ENCODE data around the gene ZMYM3.
"Not testable (repeated sequence)": the region's sequence is repeated elsewhere in the genome, so short reads cannot be mapped to it uniquely, and the experiment has no call there.

Gene ZMYM3

DNA sequence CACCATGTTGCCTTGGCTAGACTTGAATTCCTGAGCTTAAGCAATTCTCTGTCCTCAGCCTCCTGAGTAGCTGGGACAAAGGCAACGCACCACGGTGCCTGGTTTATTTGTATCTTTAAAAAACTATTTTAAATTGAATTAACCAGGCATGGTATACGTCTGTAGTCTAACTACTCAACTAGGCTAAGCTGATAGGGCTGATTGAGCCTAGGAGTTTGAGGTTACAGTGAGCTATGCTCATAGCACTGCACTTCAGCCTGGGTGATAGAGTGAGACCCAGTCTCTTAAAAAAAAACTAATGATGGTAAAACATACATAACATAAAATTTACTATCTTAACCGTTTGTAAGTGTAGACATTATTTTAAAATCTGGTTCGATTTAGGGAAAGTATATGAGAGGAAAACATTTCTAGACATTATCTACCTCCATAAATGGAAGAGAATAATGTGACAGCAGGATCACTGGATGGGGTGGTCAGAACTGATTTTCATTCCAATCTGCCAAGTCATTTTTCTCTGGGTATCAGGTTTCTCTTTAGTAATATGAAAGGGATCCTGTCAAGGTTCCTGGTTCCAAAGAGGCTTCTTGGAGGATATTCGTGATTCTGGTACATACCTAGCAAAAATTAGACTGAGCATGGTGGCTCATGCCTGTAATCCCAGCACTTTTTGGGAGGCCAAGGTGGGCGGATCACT, 38.9 kb upstream of the ZMYM3 start:
- TF ChIP-seq, protein P1, sequence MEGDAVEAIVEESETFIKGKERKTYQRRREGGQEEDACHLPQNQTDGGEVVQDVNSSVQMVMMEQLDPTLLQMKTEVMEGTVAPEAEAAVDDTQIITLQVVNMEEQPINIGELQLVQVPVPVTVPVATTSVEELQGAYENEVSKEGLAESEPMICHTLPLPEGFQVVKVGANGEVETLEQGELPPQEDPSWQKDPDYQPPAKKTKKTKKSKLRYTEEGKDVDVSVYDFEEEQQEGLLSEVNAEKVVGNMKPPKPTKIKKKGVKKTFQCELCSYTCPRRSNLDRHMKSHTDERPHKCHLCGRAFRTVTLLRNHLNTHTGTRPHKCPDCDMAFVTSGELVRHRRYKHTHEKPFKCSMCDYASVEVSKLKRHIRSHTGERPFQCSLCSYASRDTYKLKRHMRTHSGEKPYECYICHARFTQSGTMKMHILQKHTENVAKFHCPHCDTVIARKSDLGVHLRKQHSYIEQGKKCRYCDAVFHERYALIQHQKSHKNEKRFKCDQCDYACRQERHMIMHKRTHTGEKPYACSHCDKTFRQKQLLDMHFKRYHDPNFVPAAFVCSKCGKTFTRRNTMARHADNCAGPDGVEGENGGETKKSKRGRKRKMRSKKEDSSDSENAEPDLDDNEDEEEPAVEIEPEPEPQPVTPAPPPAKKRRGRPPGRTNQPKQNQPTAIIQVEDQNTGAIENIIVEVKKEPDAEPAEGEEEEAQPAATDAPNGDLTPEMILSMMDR (IDR thresholded peaks at IDR 0.05; ENCODE audit: borderline replicate concordance, insufficient read depth, low read depth, low read length) = no peak
- no peak overlapping the region for H3K4me3 ChIP-seq (ENCODE audit: low read depth, low read length)

DNA sequence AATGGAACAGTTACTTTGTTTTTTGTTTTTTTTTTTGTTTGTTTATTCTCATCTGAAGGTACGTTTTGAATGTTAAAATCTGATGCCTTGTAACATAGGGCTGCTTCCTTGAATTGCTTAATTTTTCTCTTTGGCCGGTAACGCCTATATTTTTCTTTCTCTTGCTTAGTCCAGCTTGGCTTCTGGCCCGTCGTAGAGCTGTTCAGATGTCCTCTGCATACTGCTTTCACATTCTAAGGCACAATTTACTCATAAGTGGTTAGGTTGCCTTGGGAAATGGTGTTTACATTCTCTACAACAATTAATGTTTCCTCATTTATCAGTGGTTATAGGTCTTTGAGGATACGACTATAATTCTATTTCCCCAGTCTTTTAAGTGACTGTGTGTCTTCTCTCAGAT, 37.4 kb upstream of the ZMYM3 start:
- H3K4me3 ChIP-seq (ENCODE audit: low read depth, low read length) = no peak overlapping the region
- TF ChIP-seq, protein P1 (IDR thresholded peaks at IDR 0.05; ENCODE audit: borderline replicate concordance, insufficient read depth, low read depth, low read length) = no peak

DNA sequence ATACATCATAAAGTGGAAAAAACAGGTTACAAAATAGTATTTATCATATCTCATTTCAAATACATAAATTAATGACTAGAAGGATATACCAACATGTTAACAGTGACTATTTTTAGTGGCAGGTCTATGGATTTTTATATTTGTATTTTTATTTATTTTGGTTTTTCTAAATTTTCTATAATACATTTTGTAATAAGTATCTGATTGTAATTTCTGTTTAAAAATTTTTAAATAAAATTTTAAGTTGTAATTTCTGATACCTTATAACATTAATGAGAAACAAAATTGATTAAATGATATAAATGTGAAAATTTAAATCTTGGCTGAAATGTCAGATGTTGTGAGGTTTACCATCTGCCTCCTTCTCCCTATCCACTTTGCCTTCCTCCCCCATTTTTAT, 32.0 kb upstream of the ZMYM3 start:
- TF ChIP-seq, protein P1 (IDR thresholded peaks at IDR 0.05; ENCODE audit: borderline replicate concordance, insufficient read depth, low read depth, low read length) = no peak
- H3K4me3 ChIP-seq (ENCODE audit: low read depth, low read length) = no peak overlapping the region

DNA sequence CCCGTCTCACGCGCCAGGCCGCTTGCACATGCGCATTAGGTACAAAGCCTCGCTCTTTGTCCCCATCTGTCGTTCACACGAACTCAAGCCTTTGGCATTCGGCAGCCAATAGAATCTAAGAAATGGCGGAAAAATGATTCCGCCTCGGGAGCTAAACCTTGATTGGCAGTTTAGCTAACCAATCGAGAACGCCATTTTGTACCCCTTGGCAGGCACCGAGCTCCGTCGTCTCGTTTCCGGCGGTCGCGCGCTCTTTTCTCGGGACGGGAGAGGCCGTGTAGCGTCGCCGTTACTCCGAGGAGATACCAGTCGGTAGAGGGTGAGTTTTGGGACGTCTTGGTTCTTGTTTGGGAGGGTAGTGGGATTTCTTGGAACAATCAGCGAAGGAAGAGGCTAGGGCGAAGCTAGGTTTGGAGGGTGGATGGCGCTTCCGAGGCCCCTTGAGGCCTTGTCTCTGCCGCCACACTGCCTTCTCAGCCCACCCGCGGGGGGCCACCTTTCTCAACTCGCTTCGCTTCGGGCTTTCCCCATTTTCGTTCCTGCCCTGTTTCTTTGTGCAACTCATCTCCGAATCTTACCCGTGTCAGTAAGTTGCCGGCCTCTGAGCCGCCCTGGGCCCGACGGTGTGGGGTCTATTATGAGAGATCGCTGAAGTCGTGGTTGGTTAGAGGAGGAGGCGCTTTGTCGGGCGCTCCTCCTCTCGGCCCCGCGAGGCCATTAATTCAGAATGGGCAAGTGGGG, 29.6 kb upstream of the ZMYM3 start, which contains the start of gene NONO:
Gene NONO, plus strand, starts transcription at position 233 of the 741 bp plus-strand sequence. CDS start 7,003 bp downstream, outside the sequence.
- TF ChIP-seq, protein P1 (IDR thresholded peaks at IDR 0.05; ENCODE audit: borderline replicate concordance, insufficient read depth, low read depth, low read length) = no peak
- peak within 1 kb of the TSS; percentile 85 for H3K4me3 ChIP-seq (ENCODE audit: low read depth, low read length)

DNA sequence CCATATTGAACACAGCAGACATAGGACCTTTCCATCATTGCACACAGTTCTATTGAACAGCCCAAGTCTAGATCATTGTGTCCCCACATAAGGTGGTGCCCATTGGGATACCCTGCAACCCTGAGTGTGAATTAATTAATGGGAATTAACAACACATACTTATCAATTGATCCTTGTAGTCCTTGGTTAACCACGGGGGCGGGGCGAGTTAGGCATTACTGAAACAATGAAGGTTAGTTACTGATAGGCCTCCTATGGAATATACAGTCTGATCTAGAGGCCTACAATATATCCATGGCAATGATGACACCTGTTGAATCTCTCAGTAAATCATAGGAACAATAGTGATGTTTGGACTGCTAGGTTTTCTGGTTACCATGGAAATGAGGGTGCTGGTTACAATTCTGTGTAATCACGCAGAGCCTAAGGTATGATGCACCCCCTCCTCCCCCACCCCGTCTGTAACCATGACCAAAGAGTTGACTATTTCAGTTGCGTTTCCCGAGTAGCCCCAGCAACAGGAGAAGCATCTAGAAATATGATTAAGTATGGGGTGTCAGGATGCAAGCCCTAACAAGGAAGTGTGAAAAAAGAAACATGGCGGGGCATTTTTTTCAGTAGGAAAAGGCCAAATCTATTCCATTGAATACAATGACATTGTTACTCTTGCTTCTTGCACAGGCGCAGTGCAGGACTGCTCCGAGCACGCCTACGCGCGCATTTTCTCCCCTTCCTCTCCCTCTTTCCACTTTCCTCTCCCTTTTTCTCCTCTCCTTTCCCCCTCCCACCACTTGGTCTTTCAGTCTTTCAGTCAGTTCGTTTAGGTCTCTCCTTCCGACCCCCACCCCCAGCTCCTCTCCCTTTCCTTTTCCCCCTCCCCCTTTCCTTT, 28.8 kb upstream of the ZMYM3 start:
- TF ChIP-seq, protein P1 (IDR thresholded peaks at IDR 0.05; ENCODE audit: borderline replicate concordance, insufficient read depth, low read depth, low read length) = no peak

DNA sequence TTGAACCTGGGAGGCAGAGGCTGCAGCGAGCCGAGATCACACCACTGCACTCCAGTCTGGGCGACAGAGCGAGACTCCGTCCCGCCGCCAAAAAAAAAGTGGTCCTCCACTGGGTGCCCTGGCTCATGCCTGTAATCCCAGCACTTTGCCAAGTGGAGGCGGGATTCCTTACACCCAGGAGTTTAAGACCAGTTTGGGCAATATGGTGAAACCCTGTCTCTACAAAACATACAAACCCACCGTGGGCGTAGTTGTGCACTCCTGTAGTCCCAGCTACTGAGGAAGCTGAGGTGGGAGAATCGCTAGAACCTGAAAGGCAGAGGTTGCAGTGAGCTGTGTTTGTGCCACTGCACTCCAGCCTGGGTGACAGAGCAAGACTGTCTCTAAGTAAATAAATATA, 27.4 kb upstream of the ZMYM3 start:
- not testable (repeated sequence) for H3K4me3 ChIP-seq (ENCODE audit: low read depth, low read length)

More for the DNA sequence above, 28.8 kb upstream of the ZMYM3 start:
- peak overlapping the region; percentile 44 for H3K4me3 ChIP-seq (ENCODE audit: low read depth, low read length)

DNA sequence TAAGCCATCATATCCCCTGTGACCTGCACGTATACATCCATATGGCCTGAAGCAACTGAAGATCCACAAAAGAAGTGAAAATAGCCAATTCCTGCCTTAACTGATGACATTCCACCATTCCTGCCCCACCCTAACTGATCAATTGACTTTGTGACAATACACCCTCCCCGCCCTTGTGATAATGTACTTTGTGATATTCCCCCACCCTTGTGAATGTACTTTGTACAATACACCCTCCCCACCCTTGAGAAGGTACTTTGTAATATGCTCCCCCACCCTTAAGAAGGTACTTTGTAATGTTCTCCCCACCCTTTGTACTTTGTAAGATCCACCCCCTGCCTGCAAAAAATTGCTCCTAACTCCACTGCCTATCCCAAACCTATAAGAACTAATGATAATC, 18.4 kb upstream of the ZMYM3 start:
- not testable (repeated sequence) for H3K4me3 ChIP-seq (ENCODE audit: low read depth, low read length)
